Measurements from ENCODE around the gene PROCA1. TPM values are rescaled to one million over a fixed set of nuclear protein-coding genes. Genes with fewer than 3 reads are reported as not detected.

Gene PROCA1
- total and polyA plus RNA-seq, 2 of the 13 experiments (the other 11 are each of a cell fraction or from before 2014, with no cell fraction given): 0.73 to 1.5 TPM

DNA sequence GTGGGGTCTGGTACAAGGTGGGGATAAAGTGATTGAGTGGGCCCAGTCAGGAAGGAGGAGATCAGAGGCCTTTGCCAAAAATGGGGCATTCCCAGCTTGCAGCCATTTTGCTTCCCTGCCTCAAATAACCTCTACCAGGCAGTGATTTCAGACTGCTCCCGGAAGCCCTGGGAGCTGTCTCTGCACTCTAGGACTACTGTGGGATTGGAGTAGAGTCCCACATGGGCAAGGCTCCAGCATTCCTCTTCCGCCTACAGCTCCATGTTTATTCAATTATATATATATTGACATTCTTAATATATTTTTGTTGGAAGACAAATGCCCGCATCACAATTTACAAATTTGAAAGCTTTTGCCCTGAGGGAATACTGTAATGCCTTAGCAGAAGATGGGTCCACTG lies 36.2 kb downstream of the PROCA1 start:
- BruUV-seq (replicated peaks): no TSS peak
- Histone ChIP-seq H2AFZ (ENCODE audit: low read length) (no peak overlapping the region), H3K9ac (ENCODE audit: insufficient read depth, low read depth, low read length) (no peak overlapping the region), H3K4me2 (ENCODE audit: low read depth, low read length) (no peak overlapping the region), H3K4me3 (replicated peaks in 1 of 3; ENCODE audit: insufficient read depth in 1 of 3, low read depth in 2 of 3, low read length in 3 of 3) (no peak overlapping the region), H3K36me3 (replicated peaks in 1 of 2; ENCODE audit: control insufficient read depth in 1 of 2, insufficient read depth in 2 of 2, low read length in 2 of 2) (peaks cover 48 to 85% of the 10 kb centered on the region in 2 experiments), H3K27ac (ENCODE audit: extremely low read length, insufficient read depth, low read length) (no peak overlapping the region), H4K20me1 (ENCODE audit: insufficient read depth, low read length) (no peaks in the 10 kb centered on the region), H3K27me3 (ENCODE audit: control insufficient read depth in 1 of 2, insufficient read depth in 2 of 2, low read length in 2 of 2) (no peaks in the 10 kb centered on the region), H3K4me1 (ENCODE audit: insufficient read depth, low read length) (no peaks in the 10 kb centered on the region), H3K79me2 (ENCODE audit: insufficient read depth, low read length) (peaks cover 2% of the 10 kb centered on the region), H3K9me3 (ENCODE audit: low read length) (no peaks in the 10 kb centered on the region)
- ATAC-seq (no peak), FAIRE-seq (no peak), DNase-seq (ENCODE audit: low spot score) (no peak)
- TF ChIP-seq ZNF496 (CRISPR knock-in tag; IDR thresholded peaks at IDR 0.05; ENCODE audit: insufficient replicate concordance) (no peak), ZNF562 (CRISPR knock-in tag; IDR thresholded peaks at IDR 0.05; ENCODE audit: borderline replicate concordance) (no peak), REXO4 (CRISPR knock-in tag; IDR thresholded peaks at IDR 0.05; ENCODE audit: borderline replicate concordance) (no peak), KMT2A (CRISPR knock-in tag; IDR thresholded peaks at IDR 0.05) (no peak), KLF11 (CRISPR knock-in tag; IDR thresholded peaks at IDR 0.05) (no peak), BCL6 (CRISPR knock-in tag; IDR thresholded peaks at IDR 0.05) (no peak), CHD4 (IDR thresholded peaks at IDR 0.05; ENCODE audit: borderline replicate concordance, low read length) (no peak), HNF4A (CRISPR knock-in tag; IDR thresholded peaks at IDR 0.05) (no peak)
- TF ChIP-seq, protein P1, sequence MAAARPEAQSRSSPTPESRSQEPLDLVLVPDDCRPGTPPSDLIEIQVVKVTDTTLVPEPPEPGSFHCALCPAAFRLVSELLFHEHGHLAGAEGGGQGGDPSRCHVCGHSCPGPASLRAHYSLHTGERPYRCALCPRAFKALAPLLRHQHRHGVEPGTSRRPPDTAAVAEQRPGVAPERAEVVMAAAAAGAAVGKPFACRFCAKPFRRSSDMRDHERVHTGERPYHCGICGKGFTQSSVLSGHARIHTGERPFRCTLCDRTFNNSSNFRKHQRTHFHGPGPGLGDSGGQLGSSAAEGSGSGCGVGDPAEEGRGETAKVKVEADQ (CRISPR knock-in tag; IDR thresholded peaks at IDR 0.05; ENCODE audit: borderline replicate concordance): no peak
- TF ChIP-seq, protein P2, sequence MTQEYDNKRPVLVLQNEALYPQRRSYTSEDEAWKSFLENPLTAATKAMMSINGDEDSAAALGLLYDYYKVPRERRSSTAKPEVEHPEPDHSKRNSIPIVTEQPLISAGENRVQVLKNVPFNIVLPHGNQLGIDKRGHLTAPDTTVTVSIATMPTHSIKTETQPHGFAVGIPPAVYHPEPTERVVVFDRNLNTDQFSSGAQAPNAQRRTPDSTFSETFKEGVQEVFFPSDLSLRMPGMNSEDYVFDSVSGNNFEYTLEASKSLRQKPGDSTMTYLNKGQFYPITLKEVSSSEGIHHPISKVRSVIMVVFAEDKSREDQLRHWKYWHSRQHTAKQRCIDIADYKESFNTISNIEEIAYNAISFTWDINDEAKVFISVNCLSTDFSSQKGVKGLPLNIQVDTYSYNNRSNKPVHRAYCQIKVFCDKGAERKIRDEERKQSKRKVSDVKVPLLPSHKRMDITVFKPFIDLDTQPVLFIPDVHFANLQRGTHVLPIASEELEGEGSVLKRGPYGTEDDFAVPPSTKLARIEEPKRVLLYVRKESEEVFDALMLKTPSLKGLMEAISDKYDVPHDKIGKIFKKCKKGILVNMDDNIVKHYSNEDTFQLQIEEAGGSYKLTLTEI (CRISPR knock-in tag; conservative IDR thresholded peaks at IDR 0.05): no peak
- TF ChIP-seq, protein P3, sequence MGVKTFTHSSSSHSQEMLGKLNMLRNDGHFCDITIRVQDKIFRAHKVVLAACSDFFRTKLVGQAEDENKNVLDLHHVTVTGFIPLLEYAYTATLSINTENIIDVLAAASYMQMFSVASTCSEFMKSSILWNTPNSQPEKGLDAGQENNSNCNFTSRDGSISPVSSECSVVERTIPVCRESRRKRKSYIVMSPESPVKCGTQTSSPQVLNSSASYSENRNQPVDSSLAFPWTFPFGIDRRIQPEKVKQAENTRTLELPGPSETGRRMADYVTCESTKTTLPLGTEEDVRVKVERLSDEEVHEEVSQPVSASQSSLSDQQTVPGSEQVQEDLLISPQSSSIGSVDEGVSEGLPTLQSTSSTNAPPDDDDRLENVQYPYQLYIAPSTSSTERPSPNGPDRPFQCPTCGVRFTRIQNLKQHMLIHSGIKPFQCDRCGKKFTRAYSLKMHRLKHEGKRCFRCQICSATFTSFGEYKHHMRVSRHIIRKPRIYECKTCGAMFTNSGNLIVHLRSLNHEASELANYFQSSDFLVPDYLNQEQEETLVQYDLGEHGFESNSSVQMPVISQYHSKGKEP (CRISPR knock-in tag; IDR thresholded peaks at IDR 0.05): no peak
- CTCF ChIA-PET (ENCODE audit: low intra/inter-chr PET ratio, low total read pairs): interaction anchor here (1.8 kb wide), 1 partner anchor 29 kb away, joined by 20 read pairs; no protein-coding TSS in a partner anchor
- WGBS (ENCODE audit: low lambda C conversion rate): 98% methylated on average over 3 of the region's 3 CpGs
- POLR2A ChIA-PET: interaction anchor here (1.2 to 1.4 kb wide), 2 partner anchors 23 to 31 kb away, joined by 3 to 5 read pairs; partner anchors contain the start of gene BLTP2
- in situ Hi-C loops (cut with HindIII; ENCODE audit: extremely low pct_ligation_motif_present, low pct_unique_long_range_greater_than_20kb) (no loop called here), intact Hi-C loops (cut with micrococcal nuclease; ENCODE audit: unreplicated experiment) (no loop called here)

Data from HepG2 (cell line).